K562 (cell line): ENCODE results near the gene HFE. TPM values are rescaled to one million over a fixed set of nuclear protein-coding genes. Genes with fewer than 3 reads are reported as not detected.

Experiments used
- BHLHE40 ChIP-seq: IDR thresholded peaks from 2 replicates; pipeline ENCODE4 v1.6.1; 2011; ENCODE audit warnings: low read length, improper control_type of control experiment
- ERF ChIP-seq: fragments of 450-650 bp; formaldehyde crosslinking; IDR thresholded peaks from 2 replicates; pipeline ENCODE4 v1.4.0; 2020; ENCODE audit warnings: mild to moderate bottlenecking, mixed read lengths
- HDAC3 ChIP-seq: fragments of 450-650 bp; IDR thresholded peaks from 2 replicates; pipeline ENCODE4 v1.6.1; 2018; ENCODE audit warnings: borderline replicate concordance, mild to moderate bottlenecking, moderate library complexity; ENCODE audit not compliant: partially characterized antibody
- KHSRP ChIP-seq: fragments of 450-650 bp; IDR thresholded peaks from 2 replicates; pipeline ENCODE4 v1.6.1; 2017
- MED1 ChIP-seq: sonication (generic); formaldehyde crosslinking; IDR thresholded peaks from 2 replicates; pipeline ENCODE4 v1.8.1; 2023; ENCODE audit warnings: missing genetic modification reagents, borderline replicate concordance
- MEIS2 ChIP-seq: fragments of 450-650 bp; IDR thresholded peaks from 2 replicates; pipeline ENCODE4 v1.6.1; 2014; ENCODE audit warnings: mild to moderate bottlenecking; ENCODE audit not compliant: partially characterized antibody
- PYGO2 ChIP-seq: fragments of 450-650 bp; IDR thresholded peaks from 2 replicates; pipeline ENCODE4 v1.6.1; 2016; ENCODE audit warnings: mild to moderate bottlenecking, missing genetic modification characterization, moderate library complexity, missing compliant biosample characterization
- SAFB ChIP-seq: fragments of 200-400 bp; formaldehyde crosslinking; IDR thresholded peaks from 2 replicates; pipeline ENCODE4 v1.6.1; 2017; ENCODE audit warnings: low read depth, low read length, borderline replicate concordance
- TAL1 ChIP-seq: fragments of 450-650 bp; IDR thresholded peaks from 2 replicates; pipeline ENCODE4 v1.6.1; 2016; ENCODE audit warnings: mild to moderate bottlenecking
- ZBTB7A ChIP-seq: IDR thresholded peaks from 2 replicates; pipeline ENCODE4 v1.6.1; 2011; ENCODE audit warnings: low read depth, mild to moderate bottlenecking, low read length, moderate library complexity, borderline replicate concordance; ENCODE audit not compliant: control insufficient read depth
- ZBTB8A ChIP-seq: fragments of 450-650 bp; IDR thresholded peaks from 2 replicates; pipeline ENCODE4 v1.6.1; 2018; ENCODE audit warnings: mild to moderate bottlenecking, moderate library complexity; ENCODE audit not compliant: partially characterized antibody
- ZFP1 ChIP-seq: fragments of 450-650 bp; formaldehyde crosslinking; IDR thresholded peaks from 2 replicates; pipeline ENCODE4 v1.4.0; 2020; ENCODE audit warnings: mild to moderate bottlenecking, mixed read lengths
- ZNF347 ChIP-seq: fragments of 450-650 bp; formaldehyde crosslinking; IDR thresholded peaks from 2 replicates; pipeline ENCODE4 v1.4.0; 2020; ENCODE audit warnings: low read depth, mild to moderate bottlenecking, moderate library complexity
- polyA plus RNA-seq, 8 experiments: library from polyadenylated mRNA; depleted of rRNA in 4 of 8; stranded (reverse) in 5 of 8; unstranded in 3 of 8; fragments of >200 nt; fragmentation: Nextera tagmentation in 2 of 8; fragmentation: Illumina TruSeq in 1 of 8; extraction: Ambion mirVana in 2 of 8; extraction: Trizol in 1 of 8; gene quantifications; 2 replicates each; pipeline versions ENCODE4 v1.2.1 to v1.2.3, GENCODE V29; 2011 to 2014; ENCODE audit warnings: inconsistent platforms in 1 of 8, missing spikeins in 1 of 8
- total RNA-seq, 7 experiments: library from RNA; depleted of rRNA in 6 of 7; stranded (reverse); fragments of >200 nt in 6 of 7; fragmentation: Illumina TruSeq in 2 of 7; extraction: Trizol in 2 of 7; gene quantifications; 2 replicates each; pipeline versions ENCODE4 v1.2.1 to v1.2.3, GENCODE V29; 2011 to 2021; ENCODE audit warnings: low replicate concordance in 1 of 7
- TF ChIP-seq, protein P1 (sequence below): fragments of 250-450 bp; sonication (Bioruptor Pico); IDR thresholded peaks from 2 replicates; pipeline ENCODE4 v1.4.0; 2020; ENCODE audit warnings: mild to moderate bottlenecking, moderate library complexity
- TF ChIP-seq, protein P2 (sequence below): fragments of 150-350 bp; conservative IDR thresholded peaks from 2 replicates; pipeline ENCODE4 v1.6.1; 2014; ENCODE audit warnings: low read length
- TF ChIP-seq, protein P3 (sequence below): fragments of 200-800 bp; sonication (Bioruptor generic); IDR thresholded peaks from 2 replicates; pipeline ENCODE4 v1.6.1; 2017; ENCODE audit warnings: missing genetic modification characterization, missing compliant biosample characterization
- TF ChIP-seq, protein P4 (sequence below): fragments of 250-450 bp; sonication (Bioruptor Pico); IDR thresholded peaks from 2 replicates; pipeline ENCODE4 v1.8.0; 2021; ENCODE audit warnings: moderate library complexity, mild to moderate bottlenecking, inconsistent platforms

The HFE gene
- total and polyA plus RNA-seq, 9 of the 15 experiments (the other 6 are each of a cell fraction or from before 2014, with no cell fraction given), result 0.14 to 1.2 (median 0.76) TPM

DNA sequence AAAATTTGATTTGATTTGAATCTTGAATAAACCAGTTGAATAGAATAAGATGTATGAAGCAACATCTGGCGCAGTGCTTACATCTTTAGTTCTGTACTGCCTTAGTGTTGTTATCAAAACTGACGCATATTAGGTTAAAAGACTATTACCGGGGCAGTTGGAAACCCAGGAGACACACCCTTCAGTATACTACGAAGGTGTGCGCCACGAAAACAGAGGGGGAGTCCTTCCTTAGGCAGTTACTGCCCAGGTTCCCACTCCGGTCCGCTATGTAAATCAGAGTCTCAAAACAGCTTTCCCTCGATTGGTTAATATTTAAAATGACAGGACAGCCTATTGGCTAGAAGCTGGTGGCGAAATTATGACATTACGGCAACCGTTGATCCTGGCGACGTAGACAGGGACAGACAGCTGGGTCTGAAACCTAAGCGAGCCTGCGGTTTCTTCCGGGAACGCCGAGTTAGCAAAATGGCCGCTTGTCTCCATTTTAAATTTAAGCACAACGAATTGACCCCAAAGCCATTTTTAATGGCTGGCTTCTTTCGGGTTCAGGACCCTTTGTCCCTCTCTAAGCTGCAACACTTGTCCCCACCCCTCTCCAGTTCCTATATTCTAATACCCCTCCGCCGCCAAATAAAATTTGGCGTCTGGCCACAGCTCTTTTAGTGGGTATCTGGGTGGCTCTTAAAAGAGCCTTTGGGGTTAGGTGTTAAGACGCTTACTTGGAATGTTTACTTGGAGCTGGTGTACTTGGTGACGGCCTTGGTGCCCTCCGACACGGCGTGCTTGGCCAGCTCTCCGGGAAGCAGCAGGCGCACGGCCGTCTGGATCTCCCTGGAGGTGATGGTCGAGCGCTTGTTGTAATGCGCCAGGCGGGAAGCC is 35.8 kb downstream of the HFE start (continued):
- TF ChIP-seq, protein P1, sequence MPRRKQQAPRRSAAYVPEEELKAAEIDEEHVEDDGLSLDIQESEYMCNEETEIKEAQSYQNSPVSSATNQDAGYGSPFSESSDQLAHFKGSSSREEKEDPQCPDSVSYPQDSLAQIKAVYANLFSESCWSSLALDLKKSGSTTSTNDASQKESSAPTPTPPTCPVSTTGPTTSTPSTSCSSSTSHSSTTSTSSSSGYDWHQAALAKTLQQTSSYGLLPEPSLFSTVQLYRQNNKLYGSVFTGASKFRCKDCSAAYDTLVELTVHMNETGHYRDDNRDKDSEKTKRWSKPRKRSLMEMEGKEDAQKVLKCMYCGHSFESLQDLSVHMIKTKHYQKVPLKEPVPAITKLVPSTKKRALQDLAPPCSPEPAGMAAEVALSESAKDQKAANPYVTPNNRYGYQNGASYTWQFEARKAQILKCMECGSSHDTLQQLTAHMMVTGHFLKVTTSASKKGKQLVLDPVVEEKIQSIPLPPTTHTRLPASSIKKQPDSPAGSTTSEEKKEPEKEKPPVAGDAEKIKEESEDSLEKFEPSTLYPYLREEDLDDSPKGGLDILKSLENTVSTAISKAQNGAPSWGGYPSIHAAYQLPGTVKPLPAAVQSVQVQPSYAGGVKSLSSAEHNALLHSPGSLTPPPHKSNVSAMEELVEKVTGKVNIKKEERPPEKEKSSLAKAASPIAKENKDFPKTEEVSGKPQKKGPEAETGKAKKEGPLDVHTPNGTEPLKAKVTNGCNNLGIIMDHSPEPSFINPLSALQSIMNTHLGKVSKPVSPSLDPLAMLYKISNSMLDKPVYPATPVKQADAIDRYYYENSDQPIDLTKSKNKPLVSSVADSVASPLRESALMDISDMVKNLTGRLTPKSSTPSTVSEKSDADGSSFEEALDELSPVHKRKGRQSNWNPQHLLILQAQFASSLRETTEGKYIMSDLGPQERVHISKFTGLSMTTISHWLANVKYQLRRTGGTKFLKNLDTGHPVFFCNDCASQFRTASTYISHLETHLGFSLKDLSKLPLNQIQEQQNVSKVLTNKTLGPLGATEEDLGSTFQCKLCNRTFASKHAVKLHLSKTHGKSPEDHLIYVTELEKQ (CRISPR knock-in tag), result no peak
- TF ChIP-seq ZBTB8A (no peak), ZNF347 (CRISPR knock-in tag) (no peak), ZFP1 (CRISPR knock-in tag) (peak; percentile 90), ZBTB7A (no peak), HDAC3 (peak; percentile 81), KHSRP (0 out of 2 replicates have a peak, but pooled peaks have one; percentile 34), TAL1 (no peak), MED1 (CRISPR knock-in tag) (peak; percentile 95; the same call in 1 of the 2 replicates), BHLHE40 (peak; percentile 61), MEIS2 (peak; percentile 66), SAFB (no peak), ERF (CRISPR knock-in tag) (peak; percentile 97), PYGO2 (tag) (no peak)
- TF ChIP-seq, protein P2, sequence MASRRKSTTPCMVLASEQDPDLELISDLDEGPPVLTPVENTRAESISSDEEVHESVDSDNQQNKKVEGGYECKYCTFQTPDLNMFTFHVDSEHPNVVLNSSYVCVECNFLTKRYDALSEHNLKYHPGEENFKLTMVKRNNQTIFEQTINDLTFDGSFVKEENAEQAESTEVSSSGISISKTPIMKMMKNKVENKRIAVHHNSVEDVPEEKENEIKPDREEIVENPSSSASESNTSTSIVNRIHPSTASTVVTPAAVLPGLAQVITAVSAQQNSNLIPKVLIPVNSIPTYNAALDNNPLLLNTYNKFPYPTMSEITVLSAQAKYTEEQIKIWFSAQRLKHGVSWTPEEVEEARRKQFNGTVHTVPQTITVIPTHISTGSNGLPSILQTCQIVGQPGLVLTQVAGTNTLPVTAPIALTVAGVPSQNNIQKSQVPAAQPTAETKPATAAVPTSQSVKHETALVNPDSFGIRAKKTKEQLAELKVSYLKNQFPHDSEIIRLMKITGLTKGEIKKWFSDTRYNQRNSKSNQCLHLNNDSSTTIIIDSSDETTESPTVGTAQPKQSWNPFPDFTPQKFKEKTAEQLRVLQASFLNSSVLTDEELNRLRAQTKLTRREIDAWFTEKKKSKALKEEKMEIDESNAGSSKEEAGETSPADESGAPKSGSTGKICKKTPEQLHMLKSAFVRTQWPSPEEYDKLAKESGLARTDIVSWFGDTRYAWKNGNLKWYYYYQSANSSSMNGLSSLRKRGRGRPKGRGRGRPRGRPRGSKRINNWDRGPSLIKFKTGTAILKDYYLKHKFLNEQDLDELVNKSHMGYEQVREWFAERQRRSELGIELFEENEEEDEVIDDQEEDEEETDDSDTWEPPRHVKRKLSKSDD, result peak; percentile 31; the same call in 1 of the 2 replicates
- TF ChIP-seq, protein P3, sequence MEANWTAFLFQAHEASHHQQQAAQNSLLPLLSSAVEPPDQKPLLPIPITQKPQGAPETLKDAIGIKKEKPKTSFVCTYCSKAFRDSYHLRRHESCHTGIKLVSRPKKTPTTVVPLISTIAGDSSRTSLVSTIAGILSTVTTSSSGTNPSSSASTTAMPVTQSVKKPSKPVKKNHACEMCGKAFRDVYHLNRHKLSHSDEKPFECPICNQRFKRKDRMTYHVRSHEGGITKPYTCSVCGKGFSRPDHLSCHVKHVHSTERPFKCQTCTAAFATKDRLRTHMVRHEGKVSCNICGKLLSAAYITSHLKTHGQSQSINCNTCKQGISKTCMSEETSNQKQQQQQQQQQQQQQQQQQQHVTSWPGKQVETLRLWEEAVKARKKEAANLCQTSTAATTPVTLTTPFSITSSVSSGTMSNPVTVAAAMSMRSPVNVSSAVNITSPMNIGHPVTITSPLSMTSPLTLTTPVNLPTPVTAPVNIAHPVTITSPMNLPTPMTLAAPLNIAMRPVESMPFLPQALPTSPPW (CRISPR knock-in tag), result peak; percentile 86
- TF ChIP-seq, protein P4, sequence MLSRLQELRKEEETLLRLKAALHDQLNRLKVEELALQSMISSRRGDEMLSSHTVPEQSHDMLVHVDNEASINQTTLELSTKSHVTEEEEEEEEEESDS (CRISPR knock-in tag), result no peak
